ENCODE measurements around the gene FGF11. TPM values are rescaled to one million over a fixed set of nuclear protein-coding genes. Genes with fewer than 3 reads are reported as not detected.

FGF11 gene
- total and polyA plus RNA-seq, 2 of the 13 experiments (the other 11 are each of a cell fraction or from before 2014, with no cell fraction given) = 0.20 to 7.6 TPM

GRCh38 chr17:7467498-7467897 lies 28.2 kb downstream of the FGF11 start (continued):
- TF ChIP-seq DZIP1 (CRISPR knock-in tag; IDR thresholded peaks at IDR 0.05) = no peak
- TF ChIP-seq ZNF3 (CRISPR knock-in tag; IDR thresholded peaks at IDR 0.05) = no peak
- TF ChIP-seq CTCF (CRISPR knock-in tag; IDR thresholded peaks at IDR 0.05) = no peak
- TF ChIP-seq THYN1 (CRISPR knock-in tag; IDR thresholded peaks at IDR 0.05; ENCODE audit: borderline replicate concordance, low read depth) = no peak

- ATAC-seq (no peak), FAIRE-seq (no peak), DNase-seq (ENCODE audit: low spot score) (no peak)
- H3K27me3 ChIP-seq (ENCODE audit: control insufficient read depth in 1 of 2, insufficient read depth in 2 of 2, low read length in 2 of 2) = no peaks in the 10 kb centered on the region
- 95% methylated on average over 11 of the region's 11 CpGs for WGBS (ENCODE audit: low lambda C conversion rate)
- H3K9me3 ChIP-seq (ENCODE audit: low read length) = no peaks in the 10 kb centered on the region
- intact Hi-C loops (cut with micrococcal nuclease; ENCODE audit: unreplicated experiment) (no loop called here), in situ Hi-C loops (cut with HindIII; ENCODE audit: extremely low pct_ligation_motif_present, low pct_unique_long_range_greater_than_20kb) (no loop called here)
- ChIA-PET CTCF (ENCODE audit: low intra/inter-chr PET ratio, low total read pairs) (no interaction called here), POLR2A (no interaction called here)
- peaks cover 0 to 2% of the 10 kb centered on the region in 2 experiments; a peak in 3 of 5 replicates for H3K36me3 ChIP-seq (replicated peaks in 1 of 2; ENCODE audit: control insufficient read depth in 1 of 2, insufficient read depth in 2 of 2, low read length in 2 of 2)
- no peak overlapping the region for H3K9ac ChIP-seq (ENCODE audit: insufficient read depth, low read depth, low read length)
- BruUV-seq (replicated peaks) = no TSS peak
- H4K20me1 ChIP-seq (ENCODE audit: insufficient read depth, low read length) = peaks cover 8% of the 10 kb centered on the region; the same call in 1 of the 2 replicates
- peaks cover 26% of the 10 kb centered on the region for H3K4me1 ChIP-seq (ENCODE audit: insufficient read depth, low read length)
- no peak overlapping the region for H3K4me3 ChIP-seq (replicated peaks in 1 of 3; ENCODE audit: insufficient read depth in 1 of 3, low read depth in 2 of 3, low read length in 3 of 3)
- no peak overlapping the region for H3K27ac ChIP-seq (ENCODE audit: extremely low read length, insufficient read depth, low read length)
- no peak overlapping the region for H2AFZ ChIP-seq (ENCODE audit: low read length)
- no peak overlapping the region for H3K4me2 ChIP-seq (ENCODE audit: low read depth, low read length)
- H3K79me2 ChIP-seq (ENCODE audit: insufficient read depth, low read length) = peaks cover 14% of the 10 kb centered on the region
- TF ChIP-seq PRDM4 (CRISPR knock-in tag; IDR thresholded peaks at IDR 0.05; ENCODE audit: borderline replicate concordance) (no peak), ZNF383 (CRISPR knock-in tag; IDR thresholded peaks at IDR 0.05; ENCODE audit: borderline replicate concordance) (no peak), ZNF333 (CRISPR knock-in tag; IDR thresholded peaks at IDR 0.05; ENCODE audit: borderline replicate concordance) (no peak), HNRNPK (IDR thresholded peaks at IDR 0.05; ENCODE audit: low read depth, low read length, poor library complexity, severe bottlenecking) (no peak), ARNTL (CRISPR knock-in tag; IDR thresholded peaks at IDR 0.05) (no peak), ZBTB34 (CRISPR knock-in tag; IDR thresholded peaks at IDR 0.05) (no peak), ZNF558 (CRISPR knock-in tag; IDR thresholded peaks at IDR 0.05; ENCODE audit: borderline replicate concordance) (no peak), SP140L (CRISPR knock-in tag; IDR thresholded peaks at IDR 0.05; ENCODE audit: borderline replicate concordance) (no peak)
- TF ChIP-seq, protein P1, sequence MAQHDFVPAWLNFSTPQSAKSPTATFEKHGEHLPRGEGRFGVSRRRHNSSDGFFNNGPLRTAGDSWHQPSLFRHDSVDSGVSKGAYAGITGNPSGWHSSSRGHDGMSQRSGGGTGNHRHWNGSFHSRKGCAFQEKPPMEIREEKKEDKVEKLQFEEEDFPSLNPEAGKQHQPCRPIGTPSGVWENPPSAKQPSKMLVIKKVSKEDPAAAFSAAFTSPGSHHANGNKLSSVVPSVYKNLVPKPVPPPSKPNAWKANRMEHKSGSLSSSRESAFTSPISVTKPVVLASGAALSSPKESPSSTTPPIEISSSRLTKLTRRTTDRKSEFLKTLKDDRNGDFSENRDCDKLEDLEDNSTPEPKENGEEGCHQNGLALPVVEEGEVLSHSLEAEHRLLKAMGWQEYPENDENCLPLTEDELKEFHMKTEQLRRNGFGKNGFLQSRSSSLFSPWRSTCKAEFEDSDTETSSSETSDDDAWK (CRISPR knock-in tag; IDR thresholded peaks at IDR 0.05) = no peak
Measured at GRCh38 chr17:7468290-7468689, 29.0 kb downstream of the FGF11 start.

Data from HepG2 (cell line).